Hepatocyte (in vitro differentiated cells): ENCODE measurements around the gene AFAP1L2. TPM values are rescaled to one million over a fixed set of nuclear protein-coding genes. Genes with fewer than 3 reads are reported as not detected.

Experiments
- DNase-seq: peaks from one replicate; pipeline ENCODE4 v3.0.0-alpha.2; 2016; ENCODE audit warnings: low spot score
- H2AFZ ChIP-seq: fragments of 200-600 bp; sonication (generic); 2 replicates; pipeline ENCODE4 v1.6.0; 2016; ENCODE audit warnings: antibody characterized with exemption, mild to moderate bottlenecking
- H3K27ac ChIP-seq: fragments of 200-600 bp; sonication (generic); 2 replicates; pipeline ENCODE4 v1.5.1; 2016; ENCODE audit warnings: mild to moderate bottlenecking
- H3K27me3 ChIP-seq: fragments of 200-600 bp; sonication (generic); 2 replicates; pipeline ENCODE4 v1.6.1; 2016
- H3K36me3 ChIP-seq: fragments of 200-600 bp; sonication (generic); replicated peaks from 2 replicates; pipeline ENCODE4 v1.5.1; 2016; ENCODE audit warnings: low read depth; ENCODE audit not compliant: insufficient read depth
- H3K4me1 ChIP-seq: fragments of 200-600 bp; sonication (generic); 2 replicates; pipeline ENCODE4 v1.5.1; 2016; ENCODE audit warnings: mild to moderate bottlenecking, moderate library complexity; ENCODE audit not compliant: insufficient read depth
- H3K4me2 ChIP-seq: fragments of 200-600 bp; sonication (generic); 2 replicates; pipeline ENCODE4 v1.6.0; 2016
- H3K4me3 ChIP-seq: fragments of 200-600 bp; sonication (generic); 2 replicates; pipeline ENCODE4 v1.5.1; 2016; ENCODE audit warnings: mild to moderate bottlenecking
- H3K79me2 ChIP-seq: fragments of 200-600 bp; sonication (generic); 2 replicates; pipeline ENCODE4 v1.6.0; 2017; ENCODE audit warnings: mild to moderate bottlenecking
- H3K9me2 ChIP-seq: fragments of 200-600 bp; sonication (generic); replicated peaks from 2 replicates; pipeline ENCODE4 v1.6.0; 2017; ENCODE audit warnings: mild to moderate bottlenecking; ENCODE audit not compliant: insufficient read depth
- H3K9me3 ChIP-seq: fragments of 200-600 bp; sonication (generic); 2 replicates; pipeline ENCODE4 v1.5.1; 2016; ENCODE audit warnings: low read depth, mild to moderate bottlenecking
- H4K20me1 ChIP-seq: fragments of 200-600 bp; sonication (generic); 2 replicates; pipeline ENCODE4 v1.6.0; 2016; ENCODE audit warnings: mild to moderate bottlenecking; ENCODE audit not compliant: insufficient read depth, poor library complexity, severe bottlenecking
- EZH2 ChIP-seq: fragments of 200-600 bp; sonication (generic); IDR thresholded peaks from 2 replicates; pipeline ENCODE4 v1.6.1; 2016; ENCODE audit warnings: antibody characterized with exemption, mild to moderate bottlenecking, borderline replicate concordance
- EZH2phosphoT487 ChIP-seq: fragments of 200-600 bp; sonication (generic); IDR thresholded peaks from one replicate; pipeline ENCODE4 v1.6.1; 2018; ENCODE audit warnings: antibody characterized with exemption, mild to moderate bottlenecking, low read depth, moderate library complexity; ENCODE audit not compliant: unreplicated experiment, severe bottlenecking
- WGBS: methylation state at CpG from one replicate; pipeline ENCODE4 v1.1.6; 2016; ENCODE audit warnings: low lambda C conversion rate; ENCODE audit errors: missing lambda C conversion rate; 5-methylcytosine and 5-hydroxymethylcytosine counted together
- polyA plus RNA-seq: library from polyadenylated mRNA; unstranded; fragments of >200 nt; fragmentation: Nextera tagmentation; extraction: Ambion mirVana; gene quantifications from 2 replicates; pipeline ENCODE4 v1.2.1, GENCODE V29; 2016
- total RNA-seq: library from RNA; depleted of rRNA; stranded (reverse); fragments of >200 nt; gene quantifications from 2 replicates; pipeline ENCODE4 v1.2.3, GENCODE V29; 2014
- TF ChIP-seq, protein P1 (sequence below): fragments of 200-600 bp; sonication (generic); IDR thresholded peaks from 2 replicates; pipeline ENCODE4 v1.5.1; 2016; ENCODE audit warnings: antibody characterized with exemption, mild to moderate bottlenecking; ENCODE audit not compliant: poor library complexity

Gene AFAP1L2
- total and polyA plus RNA-seq, 2 experiments from 2014 or later: 6.1 to 9.6 TPM

DNA sequence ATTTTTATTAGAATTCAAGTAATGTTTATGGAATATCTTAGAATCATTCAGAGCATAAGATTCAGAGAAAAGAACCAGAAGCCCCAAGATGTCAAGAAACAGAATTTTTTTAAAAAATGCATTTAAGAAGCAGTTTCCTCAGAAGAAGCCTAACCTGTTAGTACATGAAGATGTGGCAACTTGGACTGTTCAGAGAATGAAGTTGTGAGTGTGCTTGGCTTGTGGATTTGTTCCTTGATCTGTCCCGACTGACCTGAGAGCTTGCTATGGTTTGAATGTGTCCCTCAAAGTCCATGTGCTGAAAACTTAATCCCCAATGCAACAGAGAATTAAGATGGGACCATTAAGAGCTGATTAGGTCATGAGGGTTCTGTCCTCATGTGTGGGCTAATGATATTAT is 13.8 kb upstream of the AFAP1L2 start:
- Histone ChIP-seq H3K4me1 (no peaks in the 10 kb centered on the region), H3K4me3 (no peak overlapping the region), H4K20me1 (no peaks in the 10 kb centered on the region), H3K36me3 (no peaks in the 10 kb centered on the region), H3K9me2 (no peaks in the 10 kb centered on the region), H3K27ac (no peak overlapping the region), H3K27me3 (no peaks in the 10 kb centered on the region), H3K4me2 (no peak overlapping the region), H2AFZ (no peak overlapping the region), H3K79me2 (no peaks in the 10 kb centered on the region), H3K9me3 (no peaks in the 10 kb centered on the region)
- WGBS: 63% methylated on average over 1 of the region's 1 CpG
- DNase-seq: no peak
- TF ChIP-seq EZH2phosphoT487: no peak
- no peak for TF ChIP-seq EZH2
- TF ChIP-seq, protein P1, sequence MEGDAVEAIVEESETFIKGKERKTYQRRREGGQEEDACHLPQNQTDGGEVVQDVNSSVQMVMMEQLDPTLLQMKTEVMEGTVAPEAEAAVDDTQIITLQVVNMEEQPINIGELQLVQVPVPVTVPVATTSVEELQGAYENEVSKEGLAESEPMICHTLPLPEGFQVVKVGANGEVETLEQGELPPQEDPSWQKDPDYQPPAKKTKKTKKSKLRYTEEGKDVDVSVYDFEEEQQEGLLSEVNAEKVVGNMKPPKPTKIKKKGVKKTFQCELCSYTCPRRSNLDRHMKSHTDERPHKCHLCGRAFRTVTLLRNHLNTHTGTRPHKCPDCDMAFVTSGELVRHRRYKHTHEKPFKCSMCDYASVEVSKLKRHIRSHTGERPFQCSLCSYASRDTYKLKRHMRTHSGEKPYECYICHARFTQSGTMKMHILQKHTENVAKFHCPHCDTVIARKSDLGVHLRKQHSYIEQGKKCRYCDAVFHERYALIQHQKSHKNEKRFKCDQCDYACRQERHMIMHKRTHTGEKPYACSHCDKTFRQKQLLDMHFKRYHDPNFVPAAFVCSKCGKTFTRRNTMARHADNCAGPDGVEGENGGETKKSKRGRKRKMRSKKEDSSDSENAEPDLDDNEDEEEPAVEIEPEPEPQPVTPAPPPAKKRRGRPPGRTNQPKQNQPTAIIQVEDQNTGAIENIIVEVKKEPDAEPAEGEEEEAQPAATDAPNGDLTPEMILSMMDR: no peak

DNA sequence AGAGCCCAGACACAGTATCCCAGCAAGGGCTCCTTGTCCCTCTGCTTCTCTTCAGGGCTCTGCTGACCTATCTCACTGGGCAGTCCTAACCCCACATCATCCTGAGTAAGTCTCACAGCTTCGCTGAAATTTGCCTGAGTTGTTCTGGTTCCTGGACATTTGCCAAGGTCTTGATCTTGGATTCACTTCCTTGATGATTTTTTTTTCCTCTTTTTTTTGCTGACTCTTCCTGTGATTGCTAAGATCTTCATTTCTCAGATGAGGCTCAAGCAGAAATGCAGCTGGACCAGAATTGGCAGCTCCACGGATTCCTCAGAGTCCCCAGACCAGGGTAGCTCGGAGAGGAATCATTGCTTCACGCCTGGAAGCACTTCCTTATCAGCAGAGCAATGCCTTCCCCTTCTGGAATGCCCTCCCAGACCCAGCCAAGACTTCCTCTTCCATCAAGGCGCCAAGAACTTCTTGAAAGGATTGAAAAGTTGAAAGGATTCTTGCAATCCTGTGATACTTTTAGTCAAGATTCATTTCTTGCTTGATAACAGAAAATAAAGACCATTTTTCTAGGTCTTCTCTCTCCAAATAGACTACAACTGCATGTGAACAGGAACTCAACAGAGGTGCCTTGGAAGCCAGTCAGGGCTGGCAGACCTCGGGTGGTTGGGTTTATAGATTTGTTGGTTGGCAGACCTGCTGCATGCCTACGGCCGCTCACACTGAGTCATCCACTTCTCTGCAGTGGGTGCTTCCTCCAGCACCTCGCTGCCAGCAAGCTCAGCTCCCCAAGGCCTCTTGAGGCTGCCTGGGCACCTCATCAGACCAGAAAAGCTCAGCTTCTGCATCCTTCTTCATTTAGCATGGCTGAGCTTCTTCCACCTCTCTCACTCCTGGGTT is 8.8 kb upstream of the AFAP1L2 start:
- Histone ChIP-seq H3K4me2 (no peak overlapping the region), H3K9me2 (no peaks in the 10 kb centered on the region), H3K9me3 (no peaks in the 10 kb centered on the region), H3K27me3 (no peaks in the 10 kb centered on the region), H3K27ac (no peak overlapping the region), H4K20me1 (no peaks in the 10 kb centered on the region), H2AFZ (no peak overlapping the region), H3K4me3 (no peak overlapping the region), H3K4me1 (no peaks in the 10 kb centered on the region), H3K79me2 (no peaks in the 10 kb centered on the region), H3K36me3 (no peaks in the 10 kb centered on the region)
- TF ChIP-seq, protein P1: no peak
- TF ChIP-seq EZH2phosphoT487: no peak
- TF ChIP-seq EZH2: no peak
- DNase-seq: no peak
- 61% methylated on average over 9 of the region's 9 CpGs for WGBS

DNA sequence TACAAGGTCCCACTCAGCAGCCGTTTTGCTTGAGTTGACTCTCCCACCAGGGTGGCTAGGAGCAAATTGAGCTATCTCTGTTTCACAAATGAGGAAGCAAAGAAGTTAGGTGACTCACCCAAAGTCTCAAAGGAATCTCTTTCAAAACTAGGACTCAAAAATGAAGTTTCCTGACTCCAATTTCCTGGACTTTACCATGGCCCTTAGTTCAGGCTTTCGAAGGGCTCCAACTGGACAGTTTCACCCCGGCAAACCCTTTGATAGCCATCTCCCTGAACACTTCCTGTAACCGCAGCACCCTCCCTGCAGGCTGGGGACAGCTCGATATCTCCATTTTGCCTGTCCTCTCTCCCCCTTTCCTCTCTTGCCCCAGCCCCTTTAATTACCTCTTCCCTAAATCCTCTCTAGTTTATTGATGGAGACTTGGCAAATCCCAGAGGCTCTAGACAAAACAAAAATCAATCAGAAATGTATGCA is 4.7 kb upstream of the AFAP1L2 start:
- WGBS: 67% methylated on average over 5 of the region's 5 CpGs
- no peak overlapping the region for H3K27ac ChIP-seq

More for the DNA sequence above, 4.7 kb upstream of the AFAP1L2 start:
- no peaks in the 10 kb centered on the region for H3K79me2 ChIP-seq
- no peaks in the 10 kb centered on the region for H3K9me3 ChIP-seq
- TF ChIP-seq EZH2phosphoT487 (no peak), EZH2 (no peak)
- TF ChIP-seq, protein P1: no peak
- peaks cover 21% of the 10 kb centered on the region for H3K27me3 ChIP-seq
- H3K4me2 ChIP-seq: no peak overlapping the region
- no peak overlapping the region for H2AFZ ChIP-seq
- no peak for DNase-seq
- peaks cover 7% of the 10 kb centered on the region for H3K4me1 ChIP-seq
- H3K9me2 ChIP-seq: no peaks in the 10 kb centered on the region
- H4K20me1 ChIP-seq: no peaks in the 10 kb centered on the region
- H3K4me3 ChIP-seq: no peak overlapping the region
- H3K36me3 ChIP-seq: no peaks in the 10 kb centered on the region
